Stimulated activated naive CD8-positive, alpha-beta T cell treated with anti-CD3 and anti-CD28 coated beads, Interleukin-15, amount 100 ng/mL, for 72 hours (primary cell): ENCODE measurements around the gene GABRQ.
"Not testable (repeated sequence)": the region's sequence is repeated elsewhere in the genome, so short reads cannot be mapped to it uniquely, and the experiment has no call there.

ENCODE experiments used
- ATAC-seq: fragments of 150-1000 bp; cut with Tn5 transposase; 2 replicates; pipeline ENCODE4 v1.10.0; 2021; ENCODE audit warnings: mild to moderate bottlenecking, moderate library complexity
- DNase-seq, 2 donors: peaks; one replicate each; pipeline ENCODE4 v3.0.0; 2021 to 2022
- H3K27ac Mint-ChIP-seq, 2 donors: one replicate each; pipeline ENCODE4 v1.8.0; 2022; ENCODE audit warnings: mild to moderate bottlenecking in 2 of 2, mixed read lengths in 2 of 2, moderate library complexity in 2 of 2
- H3K27me3 Mint-ChIP-seq: one replicate; pipeline ENCODE4 v1.8.0; 2022; ENCODE audit warnings: mixed read lengths
- H3K4me1 Mint-ChIP-seq: one replicate; pipeline ENCODE4 v1.8.0; 2022; ENCODE audit warnings: mild to moderate bottlenecking, mixed read lengths
- H3K4me3 Mint-ChIP-seq, 2 donors: one replicate each; pipeline ENCODE4 v1.8.0; 2022; ENCODE audit warnings: mild to moderate bottlenecking in 2 of 2, mixed read lengths in 2 of 2, moderate library complexity in 1 of 2
- H3K9me3 Mint-ChIP-seq, 2 donors: one replicate each; pipeline ENCODE4 v1.8.0; 2022; ENCODE audit warnings: mixed read lengths in 2 of 2

The GABRQ gene

DNA sequence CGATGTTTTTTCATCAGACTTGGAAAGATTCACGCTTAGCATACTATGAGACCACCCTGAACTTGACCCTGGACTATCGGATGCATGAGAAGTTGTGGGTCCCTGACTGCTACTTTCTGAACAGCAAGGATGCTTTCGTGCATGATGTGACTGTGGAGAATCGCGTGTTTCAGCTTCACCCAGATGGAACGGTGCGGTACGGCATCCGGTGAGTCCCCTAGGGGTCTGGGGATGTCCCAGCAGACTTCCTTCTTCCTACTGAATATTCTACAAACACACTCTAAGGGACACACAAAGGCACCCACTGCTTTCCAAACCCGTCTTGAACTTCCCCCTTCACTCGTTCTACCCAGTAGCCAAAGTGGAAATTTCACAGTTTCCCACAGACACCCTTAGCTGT is 9.3 kb downstream of the GABRQ start:
- H3K4me1 Mint-ChIP-seq = no peaks in the 10 kb centered on the region
- H3K4me3 Mint-ChIP-seq = no peak overlapping the region
- ATAC-seq = no peak
- H3K27ac Mint-ChIP-seq = no peak overlapping the region
- DNase-seq = no peak
- peaks cover 18% of the 10 kb centered on the region for H3K27me3 Mint-ChIP-seq
- H3K9me3 Mint-ChIP-seq = no peaks in the 10 kb centered on the region

- Mint-ChIP-seq H3K27ac (no peak overlapping the region), H3K27me3 (peaks cover 18% of the 10 kb centered on the region), H3K4me1 (no peaks in the 10 kb centered on the region), H3K9me3 (no peaks in the 10 kb centered on the region), H3K4me3 (no peak overlapping the region)
- ATAC-seq (no peak), DNase-seq (no peak)
Measured at GRCh38 chrX:152647978-152648377, 10.3 kb downstream of the GABRQ start.

DNA sequence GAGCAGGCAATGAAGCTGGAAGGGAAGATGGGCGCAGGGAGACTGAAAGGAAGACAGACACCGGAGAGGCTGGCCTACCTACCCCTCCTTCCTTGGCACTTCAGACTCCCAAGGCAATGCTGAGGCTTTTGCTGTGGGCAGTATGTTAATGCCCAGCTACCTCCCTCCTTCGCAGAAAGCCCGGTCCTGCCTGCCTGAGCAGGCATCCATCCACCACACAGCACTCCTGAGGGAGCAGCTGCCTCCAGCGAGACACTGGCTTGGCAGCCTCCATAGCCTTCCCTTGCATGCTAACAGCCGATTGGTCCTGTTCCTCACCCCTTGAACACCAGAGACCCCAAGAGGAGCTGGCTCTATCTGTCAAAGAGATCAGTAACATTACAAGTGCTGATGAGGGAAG is 14.4 kb downstream of the GABRQ start:
- H3K4me1 Mint-ChIP-seq = no peaks in the 10 kb centered on the region
- no peak overlapping the region for H3K27ac Mint-ChIP-seq
- H3K27me3 Mint-ChIP-seq = peaks cover 31% of the 10 kb centered on the region
- DNase-seq (no peak), ATAC-seq (no peak)
- H3K4me3 Mint-ChIP-seq = no peak overlapping the region
- H3K9me3 Mint-ChIP-seq = no peaks in the 10 kb centered on the region

DNA sequence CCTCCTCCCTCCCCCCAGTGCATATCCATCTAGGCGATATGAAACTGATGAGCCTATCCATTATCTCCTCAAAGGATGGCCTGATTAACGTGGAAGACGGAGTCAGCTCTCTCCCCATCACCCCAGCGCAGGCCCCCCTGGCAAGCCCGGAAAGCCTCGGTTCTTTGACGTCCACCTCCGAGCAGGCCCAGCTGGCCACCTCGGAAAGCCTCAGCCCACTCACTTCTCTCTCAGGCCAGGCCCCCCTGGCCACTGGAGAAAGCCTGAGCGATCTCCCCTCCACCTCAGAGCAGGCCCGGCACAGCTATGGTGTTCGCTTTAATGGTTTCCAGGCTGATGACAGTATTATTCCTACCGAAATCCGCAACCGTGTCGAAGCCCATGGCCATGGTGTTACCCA is 14.8 kb downstream of the GABRQ start:
- Mint-ChIP-seq H3K9me3 (no peaks in the 10 kb centered on the region), H3K4me1 (no peaks in the 10 kb centered on the region), H3K27ac (no peak overlapping the region), H3K4me3 (no peak overlapping the region), H3K27me3 (peaks cover 31% of the 10 kb centered on the region)
- ATAC-seq (no peak), DNase-seq (no peak)

GRCh38 chrX:152656087-152656486 is 18.4 kb downstream of the GABRQ start:
- ATAC-seq = no peak
- DNase-seq = no peak
- H3K4me3 Mint-ChIP-seq = no peak overlapping the region
- no peaks in the 10 kb centered on the region for H3K4me1 Mint-ChIP-seq
- H3K27me3 Mint-ChIP-seq = peaks cover 13% of the 10 kb centered on the region
- H3K27ac Mint-ChIP-seq = no peak overlapping the region
- no peaks in the 10 kb centered on the region for H3K9me3 Mint-ChIP-seq

DNA sequence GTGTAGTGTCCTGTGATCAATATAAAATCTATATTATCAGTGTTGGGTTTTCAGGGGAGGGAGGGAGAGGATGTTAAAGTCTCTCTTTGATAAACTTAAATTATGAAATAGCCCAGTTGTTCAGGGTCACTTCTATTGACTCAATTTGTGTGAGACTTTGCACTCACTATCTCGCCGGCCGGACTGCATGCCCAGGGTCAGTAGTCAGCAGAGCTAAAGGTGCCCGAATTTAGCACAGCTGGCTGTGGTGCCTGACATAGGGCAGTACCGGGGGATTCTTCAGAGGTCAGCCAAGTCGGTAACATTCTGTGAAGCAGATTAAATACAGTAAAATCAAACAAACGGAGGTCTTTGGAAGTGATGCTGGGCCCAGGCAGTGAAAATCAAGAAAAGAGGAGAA is 19.2 kb downstream of the GABRQ start:
- no peak overlapping the region for H3K27ac Mint-ChIP-seq
- DNase-seq (no peak), ATAC-seq (no peak)
- no peaks in the 10 kb centered on the region for H3K4me1 Mint-ChIP-seq
- H3K4me3 Mint-ChIP-seq = no peak overlapping the region
- no peaks in the 10 kb centered on the region for H3K9me3 Mint-ChIP-seq
- peaks cover 13% of the 10 kb centered on the region for H3K27me3 Mint-ChIP-seq

DNA sequence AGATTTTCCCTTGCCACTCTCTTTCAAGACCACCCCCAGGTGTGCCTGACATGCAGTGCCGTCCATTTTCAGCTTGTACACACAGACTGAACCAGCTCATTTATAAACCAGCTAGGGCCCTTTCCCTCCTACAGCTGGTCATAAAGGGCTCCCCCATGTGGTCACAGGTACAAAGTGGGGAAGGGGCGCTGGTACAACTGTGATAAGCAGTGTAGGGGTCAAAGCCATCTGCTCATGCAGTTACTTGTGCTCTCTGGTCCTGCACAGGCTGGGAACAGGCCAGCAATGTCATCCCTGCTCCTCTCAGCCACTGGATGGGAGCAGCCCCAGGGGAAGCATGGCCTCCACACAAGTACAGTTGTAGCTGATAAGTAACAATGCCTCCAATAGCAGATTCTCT is 20.6 kb downstream of the GABRQ start:
- no peak for DNase-seq
- Mint-ChIP-seq H3K27ac (no peak overlapping the region), H3K9me3 (no peaks in the 10 kb centered on the region), H3K27me3 (peaks cover 13% of the 10 kb centered on the region), H3K4me3 (no peak overlapping the region), H3K4me1 (no peaks in the 10 kb centered on the region)
- no peak for ATAC-seq

DNA sequence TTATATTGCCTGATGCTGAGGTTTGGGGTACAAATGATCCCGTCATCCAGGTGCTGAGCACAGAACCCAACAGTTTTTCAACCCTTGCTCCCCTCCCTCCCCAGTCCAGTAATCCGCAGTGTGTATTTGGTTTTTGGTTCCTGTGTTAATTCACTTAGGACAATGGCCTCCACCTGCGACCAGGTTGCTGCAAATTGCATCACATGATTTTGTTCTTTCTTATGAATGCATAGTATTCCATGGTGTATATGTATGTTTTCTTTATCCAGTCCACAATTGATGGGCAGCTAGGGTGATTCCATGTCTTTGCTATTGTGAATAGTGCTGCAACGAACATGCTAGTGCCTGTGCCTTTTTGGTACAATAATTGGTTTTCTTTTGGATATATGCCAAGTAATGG is 25.4 kb downstream of the GABRQ start:
- ATAC-seq (no peak), DNase-seq (no peak)
- no peaks in the 10 kb centered on the region for H3K4me1 Mint-ChIP-seq
- H3K4me3 Mint-ChIP-seq = no peak overlapping the region
- H3K27ac Mint-ChIP-seq = no peak overlapping the region
- peaks cover 9 to 15% of the 10 kb centered on the region in 2 donors for H3K9me3 Mint-ChIP-seq
- no peaks in the 10 kb centered on the region for H3K27me3 Mint-ChIP-seq

GRCh38 chrX:152674135-152674534 is 36.4 kb downstream of the GABRQ start:
- no peaks in the 10 kb centered on the region for H3K9me3 Mint-ChIP-seq
- H3K4me3 Mint-ChIP-seq = no peak overlapping the region
- ATAC-seq = no peak
- no peaks in the 10 kb centered on the region for H3K4me1 Mint-ChIP-seq
- no peak overlapping the region for H3K27ac Mint-ChIP-seq
- peaks cover 6% of the 10 kb centered on the region for H3K27me3 Mint-ChIP-seq
- DNase-seq = no peak

- H3K4me3 Mint-ChIP-seq, H3K9me3 Mint-ChIP-seq, DNase-seq, H3K27ac Mint-ChIP-seq, H3K27me3 Mint-ChIP-seq, ATAC-seq, H3K4me1 Mint-ChIP-seq: not testable (repeated sequence)
Measured at GRCh38 chrX:152674652-152675051, 37.0 kb downstream of the GABRQ start.

DNA sequence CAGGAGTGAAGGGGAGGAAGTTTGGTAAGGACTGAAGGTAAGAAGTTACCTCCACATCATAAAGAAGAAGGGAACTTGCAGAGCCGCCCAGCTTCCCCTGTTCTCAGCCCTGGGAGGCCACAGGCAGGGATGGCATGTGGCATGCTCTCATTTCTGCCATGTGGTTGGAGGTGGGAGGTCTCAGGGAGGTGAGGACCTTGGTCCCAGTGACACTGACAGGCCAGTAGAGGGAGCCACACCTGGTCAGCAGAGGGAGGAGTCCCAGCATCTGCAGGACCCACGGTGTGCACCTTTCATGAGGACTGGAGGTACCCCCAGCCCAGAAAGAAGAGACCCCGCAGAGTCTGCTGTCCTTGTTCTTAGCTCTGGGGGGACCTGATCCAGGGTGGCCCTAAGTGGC is 43.3 kb downstream of the GABRQ start:
- not testable (repeated sequence) for H3K4me3 Mint-ChIP-seq, DNase-seq, H3K9me3 Mint-ChIP-seq, H3K27ac Mint-ChIP-seq, H3K4me1 Mint-ChIP-seq, H3K27me3 Mint-ChIP-seq
- peak; percentile 64 for ATAC-seq

DNA sequence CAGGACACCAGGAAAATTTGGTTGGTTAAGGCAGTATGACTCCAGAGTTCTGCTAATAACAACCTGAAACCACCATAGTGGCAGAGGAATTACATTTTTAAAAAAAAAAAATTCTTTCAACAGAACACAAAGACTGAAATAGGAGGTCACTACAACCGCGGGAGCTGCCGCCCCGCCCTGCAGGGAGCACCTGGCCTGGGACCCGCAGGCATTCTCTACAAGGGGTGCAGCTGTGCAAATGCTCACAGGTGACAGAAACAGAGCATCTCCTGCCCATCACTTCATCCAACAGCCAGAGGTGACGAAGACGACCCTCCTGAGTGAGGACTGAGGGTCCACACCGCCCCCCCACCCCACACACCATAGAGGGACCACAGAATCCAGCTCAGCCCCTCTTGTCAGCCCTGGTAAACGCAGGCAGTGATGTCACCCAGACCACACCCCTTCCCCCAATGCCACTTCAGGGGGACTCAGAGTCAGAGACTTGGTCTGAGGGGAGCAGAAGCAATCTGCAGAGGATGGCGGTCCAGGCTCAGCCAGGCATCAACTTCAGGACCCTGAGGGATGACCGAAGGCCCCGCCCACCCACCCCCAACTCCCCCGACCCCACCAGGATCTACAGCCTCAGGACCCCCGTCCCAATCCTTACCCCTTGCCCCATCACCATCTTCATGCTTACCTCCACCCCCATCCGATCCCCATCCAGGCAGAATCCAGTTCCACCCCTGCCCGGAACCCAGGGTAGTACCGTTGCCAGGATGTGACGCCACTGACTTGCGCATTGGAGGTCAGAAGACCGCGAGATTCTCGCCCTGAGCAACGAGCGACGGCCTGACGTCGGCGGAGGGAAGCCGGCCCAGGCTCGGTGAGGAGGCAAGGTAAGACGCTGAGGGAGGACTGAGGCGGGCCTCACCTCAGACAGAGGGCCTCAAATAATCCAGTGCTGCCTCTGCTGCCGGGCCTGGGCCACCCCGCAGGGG is 60.5 kb downstream of the GABRQ start, which contains the start of gene MAGEA3:
Gene MAGEA3, plus strand, starts transcription at position 843 of the 980 bp plus-strand sequence. CDS start 2,039 bp downstream, outside the sequence.
- not testable (repeated sequence) for H3K27me3 Mint-ChIP-seq, H3K9me3 Mint-ChIP-seq, H3K4me3 Mint-ChIP-seq, H3K27ac Mint-ChIP-seq, H3K4me1 Mint-ChIP-seq, DNase-seq, ATAC-seq

GRCh38 chrX:152700390-152700789 is 62.7 kb downstream of the GABRQ start:
- not testable (repeated sequence) for H3K4me3 Mint-ChIP-seq, H3K4me1 Mint-ChIP-seq, H3K9me3 Mint-ChIP-seq, H3K27ac Mint-ChIP-seq, DNase-seq, H3K27me3 Mint-ChIP-seq, ATAC-seq

DNA sequence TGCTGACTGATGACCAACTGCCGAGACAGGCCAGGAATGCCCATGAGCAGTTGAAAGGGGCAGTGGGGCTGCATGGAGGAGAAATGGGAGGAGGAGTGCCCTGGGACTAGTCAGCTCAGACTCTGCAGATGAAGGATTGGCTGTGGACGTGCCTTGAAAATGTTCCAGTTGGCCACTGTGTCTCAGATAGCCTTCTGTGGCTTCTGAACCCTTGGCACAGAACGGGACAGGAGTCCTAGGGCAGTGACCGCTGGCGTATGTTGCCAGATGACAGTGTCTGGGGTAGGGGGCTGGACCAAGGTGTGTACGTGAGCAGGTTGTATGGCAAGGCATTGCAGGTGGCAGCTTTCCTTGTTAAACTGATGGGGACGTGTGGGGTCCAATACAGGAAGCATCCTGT is 68.8 kb downstream of the GABRQ start:
- not testable (repeated sequence) for ATAC-seq, H3K27ac Mint-ChIP-seq, DNase-seq, H3K9me3 Mint-ChIP-seq, H3K27me3 Mint-ChIP-seq, H3K4me3 Mint-ChIP-seq, H3K4me1 Mint-ChIP-seq
